Left renal cortex interstitium (tissue), 4 donors: ENCODE results near the gene GLT8D1. TPM values are rescaled to one million over a fixed set of nuclear protein-coding genes. Genes with fewer than 3 reads are reported as not detected.
"Not testable (repeated sequence)": the region's sequence is repeated elsewhere in the genome, so short reads cannot be mapped to it uniquely, and the experiment has no call there.

Experiments
- DNase-seq, 4 donors: peaks; one replicate each; pipeline ENCODE4 v3.0.0-alpha.2; 2013; ENCODE audit warnings: low read depth in 4 of 4, low spot score in 2 of 4, missing footprints in 1 of 4
- polyA plus RNA-seq, 4 donors: library from polyadenylated mRNA; unstranded; fragments of 120-200 nt; gene quantifications; one replicate each; pipeline ENCODE4 v1.2.1, GENCODE V29; 2013; ENCODE audit not compliant: insufficient read length in 4 of 4

GLT8D1 gene, protein sequence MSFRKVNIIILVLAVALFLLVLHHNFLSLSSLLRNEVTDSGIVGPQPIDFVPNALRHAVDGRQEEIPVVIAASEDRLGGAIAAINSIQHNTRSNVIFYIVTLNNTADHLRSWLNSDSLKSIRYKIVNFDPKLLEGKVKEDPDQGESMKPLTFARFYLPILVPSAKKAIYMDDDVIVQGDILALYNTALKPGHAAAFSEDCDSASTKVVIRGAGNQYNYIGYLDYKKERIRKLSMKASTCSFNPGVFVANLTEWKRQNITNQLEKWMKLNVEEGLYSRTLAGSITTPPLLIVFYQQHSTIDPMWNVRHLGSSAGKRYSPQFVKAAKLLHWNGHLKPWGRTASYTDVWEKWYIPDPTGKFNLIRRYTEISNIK
- 100 to 1,000 TPM; 113 to 142 (median 125) TPM for polyA plus RNA-seq

DNA sequence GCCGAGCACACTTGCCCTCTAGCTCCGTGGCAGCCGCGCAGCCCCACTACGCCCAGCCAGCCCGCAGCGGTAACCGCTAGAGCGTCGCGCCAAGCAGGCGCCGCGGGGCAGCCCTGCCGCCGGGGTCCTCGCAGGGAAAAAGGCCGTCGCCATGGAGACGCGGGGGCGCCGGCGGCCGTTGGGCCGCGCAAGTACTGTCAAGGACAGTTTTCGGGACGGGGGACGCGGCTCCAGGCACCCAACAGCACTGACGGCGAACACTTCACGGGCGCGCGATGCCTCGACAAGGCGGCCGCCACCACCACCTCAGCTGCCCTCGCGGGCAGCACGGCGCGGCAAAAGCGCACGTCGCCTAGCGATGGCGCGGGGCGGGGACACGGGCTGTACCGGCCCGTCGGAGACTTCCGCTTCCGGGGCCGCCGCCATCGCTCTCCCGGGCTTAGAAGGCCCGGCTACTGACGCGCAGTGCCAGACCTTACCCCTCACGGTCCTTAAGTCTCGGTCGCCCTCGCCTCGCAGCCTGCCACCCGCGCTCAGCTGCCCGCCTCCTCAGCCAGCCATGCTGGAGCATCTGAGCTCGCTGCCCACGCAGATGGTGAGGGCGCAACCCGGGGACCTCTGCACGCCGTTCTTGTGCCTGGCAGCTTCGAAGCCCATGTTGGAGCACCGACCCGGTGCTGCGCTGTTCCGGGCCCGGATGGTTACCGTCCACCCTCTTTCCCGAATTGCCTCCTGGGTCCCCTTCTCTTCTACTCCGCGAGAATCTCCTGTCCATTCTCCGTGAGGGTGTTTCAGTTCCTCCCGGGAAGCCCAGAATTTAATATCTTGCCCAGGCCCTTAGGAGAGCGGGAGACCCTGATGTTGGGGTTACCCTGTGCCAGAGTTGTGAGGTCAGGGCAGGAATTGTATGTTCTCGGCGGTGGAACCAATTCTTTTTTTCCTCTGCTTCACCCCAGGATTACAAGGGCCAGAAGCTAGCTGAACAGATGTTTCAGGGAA, at the start of gene GLT8D1, which contains the start of gene SPCS1:
Gene GLT8D1 (minus strand): TSS at position 104 of the 999 bp plus-strand sequence. CDS start 5,331 bp downstream, outside the sequence.
Gene SPCS1 (plus strand): TSS at position 419 of the 999 bp plus-strand sequence. CDS start 141 bp downstream, at position 560.
- peak in 3 of 4 donors; percentile 79 to 93 (median 88) for DNase-seq

DNA sequence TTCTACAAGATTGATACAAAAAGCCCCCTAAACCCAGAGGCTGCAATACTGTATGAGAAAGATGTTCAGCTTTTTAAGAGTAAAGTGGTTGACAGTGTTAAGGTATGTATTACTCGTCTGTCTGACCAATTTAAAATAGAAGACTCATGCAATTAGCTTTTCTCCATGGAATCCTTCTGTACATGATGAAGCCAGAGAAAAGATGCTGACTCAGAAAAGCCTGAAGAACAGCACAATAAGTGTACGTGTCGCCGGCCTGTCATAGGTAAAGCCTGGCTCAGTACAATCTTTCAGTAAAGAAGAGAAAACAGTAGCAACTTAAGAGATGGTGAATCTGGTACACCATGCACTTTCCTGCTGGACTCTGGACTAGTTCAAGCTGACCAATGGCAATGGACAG, 48.8 kb upstream of the GLT8D1 start:
- no peak for DNase-seq

DNA sequence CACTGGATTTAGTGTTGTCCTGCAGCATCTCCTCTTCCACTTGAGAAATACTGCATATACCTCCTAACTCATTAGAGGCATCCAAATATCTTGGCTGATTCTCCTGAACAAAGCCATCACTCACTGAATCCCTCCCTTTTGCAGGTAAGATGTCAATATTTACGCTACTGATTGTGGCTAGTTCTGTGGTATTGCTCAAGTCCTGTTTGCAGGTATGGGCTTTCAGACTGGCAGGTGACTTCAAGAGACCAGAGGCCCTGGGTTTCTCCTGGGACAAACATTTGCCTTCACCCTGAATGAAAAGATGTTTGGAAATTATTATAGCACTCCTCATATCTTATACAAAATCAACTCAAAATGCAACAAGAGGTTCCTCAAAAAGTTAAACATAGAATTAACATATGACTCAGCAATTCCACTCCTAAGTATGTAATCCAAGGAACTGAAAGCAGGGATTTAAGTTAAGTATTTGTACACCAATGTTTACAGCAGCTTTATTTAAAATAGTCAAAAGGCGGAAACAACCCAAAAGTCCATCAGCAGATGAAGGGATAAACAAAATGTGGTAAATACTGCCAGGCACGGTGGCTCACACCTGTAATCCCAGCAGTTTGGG, 46.6 kb upstream of the GLT8D1 start:
- DNase-seq, result no peak

DNA sequence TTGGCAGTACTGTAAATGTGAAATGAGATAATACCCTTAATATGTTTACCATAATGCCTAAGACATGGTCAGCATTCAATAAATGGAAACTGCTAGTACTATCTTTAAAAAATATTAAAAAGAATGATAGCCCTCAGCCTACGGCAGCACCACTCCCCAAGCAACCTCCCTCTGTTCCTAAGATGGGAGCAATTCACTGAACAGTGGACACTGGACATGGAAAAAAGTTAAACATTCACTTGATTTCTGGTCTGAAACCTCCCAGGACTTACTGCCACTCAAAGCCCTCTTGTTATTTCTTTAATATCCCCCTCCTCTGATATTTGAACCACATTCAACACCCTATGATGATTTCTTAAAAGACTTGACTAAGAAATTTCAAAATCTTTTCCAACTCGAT, 38.1 kb upstream of the GLT8D1 start:
- DNase-seq, result no peak

DNA sequence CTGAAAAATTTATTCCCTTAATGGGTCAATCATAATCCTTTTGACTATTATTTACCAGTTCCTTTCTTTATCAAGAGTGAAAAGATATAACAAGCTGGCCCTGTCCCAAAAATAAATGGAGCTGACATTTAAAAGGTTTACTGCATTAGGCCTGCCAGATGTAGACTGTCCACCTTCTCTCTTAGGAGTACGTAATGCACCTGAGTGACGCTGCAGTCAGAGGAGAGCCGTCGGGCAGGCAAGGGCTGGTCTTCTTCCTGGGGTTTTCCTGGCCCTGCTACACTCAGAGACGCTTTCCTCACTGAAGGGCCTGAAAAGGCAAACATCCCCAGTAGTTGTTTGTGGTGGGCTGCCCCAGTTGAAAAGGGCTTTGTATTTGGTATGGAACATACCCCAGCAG, 37.6 kb upstream of the GLT8D1 start:
- DNase-seq, result no peak

DNA sequence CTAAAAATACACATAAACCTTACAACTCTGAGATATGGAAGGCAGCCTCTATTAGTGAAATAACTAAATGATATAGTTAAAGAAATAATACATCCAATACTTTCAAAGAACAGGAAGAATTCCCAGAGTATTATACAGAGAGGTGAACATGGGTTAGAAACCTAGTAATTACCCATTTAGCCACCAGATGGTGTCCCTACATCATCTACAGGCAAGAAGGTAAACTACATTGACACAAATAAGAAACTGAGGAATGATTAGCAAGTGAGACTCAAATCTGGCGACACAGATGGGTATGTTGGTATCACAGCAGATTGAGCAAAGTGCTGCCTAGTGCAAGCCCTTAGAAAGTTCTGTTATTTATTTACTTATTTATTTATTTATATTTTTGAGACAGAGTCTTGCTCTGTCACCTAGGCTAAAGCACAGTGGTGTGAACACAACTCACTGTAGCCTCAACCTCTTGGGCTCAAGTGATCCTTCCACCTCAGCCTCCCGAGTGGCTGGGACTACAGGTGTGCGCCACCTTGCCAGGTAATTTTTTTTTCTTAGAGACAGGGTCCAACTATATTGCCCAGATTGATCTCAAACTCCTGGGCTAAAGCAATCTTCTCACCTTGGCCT, 36.9 kb upstream of the GLT8D1 start:
- peak in 1 of 4 donors; percentile 4 for DNase-seq

DNA sequence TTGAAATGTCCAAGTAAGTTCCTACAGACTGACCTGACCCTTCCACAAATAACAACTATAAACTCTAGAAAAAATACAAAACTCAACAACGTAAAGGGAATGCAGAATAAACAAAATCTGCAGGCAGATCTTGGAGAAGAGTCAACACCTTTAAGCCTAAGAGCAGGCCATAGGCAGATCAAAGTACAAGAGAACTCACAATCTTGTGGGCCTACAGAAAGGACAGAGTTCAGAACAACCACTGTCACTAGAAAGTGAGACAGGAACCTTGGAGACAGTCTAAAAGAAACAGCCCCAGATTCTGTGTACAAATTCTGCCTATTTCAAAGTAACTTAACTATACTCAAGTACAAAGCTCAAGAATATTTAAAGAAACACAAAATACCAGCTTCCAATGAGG, 34.1 kb upstream of the GLT8D1 start:
- DNase-seq, result no peak

DNA sequence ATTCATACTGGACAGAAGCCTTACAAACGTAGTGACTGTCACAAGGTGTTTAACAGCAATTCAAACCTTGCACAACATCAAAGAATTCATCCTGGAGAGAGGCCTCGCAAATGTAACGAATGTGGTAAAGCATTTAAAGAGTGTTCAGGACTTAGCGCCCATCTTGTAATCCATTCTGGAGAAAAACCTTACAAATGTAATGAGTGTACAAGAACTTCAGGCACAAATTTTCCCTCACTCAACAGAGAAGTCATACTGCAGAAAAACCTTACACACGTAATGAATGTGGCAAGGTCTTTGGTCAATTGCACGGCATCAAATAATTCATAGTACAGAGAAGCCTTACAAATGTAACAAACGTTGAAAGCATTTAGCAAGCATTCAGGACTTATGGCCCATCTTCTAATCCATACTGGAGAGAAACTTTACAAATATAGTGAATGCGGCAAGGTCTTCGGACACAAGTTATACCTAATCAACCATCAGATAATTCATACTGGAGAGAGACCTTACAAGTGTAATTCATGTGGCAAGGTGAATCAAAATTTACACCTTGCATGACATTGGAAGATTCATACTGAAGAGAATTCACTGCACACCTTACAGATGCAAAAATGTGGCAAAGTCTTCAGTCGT, 27.8 kb upstream of the GLT8D1 start:
- no peak for DNase-seq

DNA sequence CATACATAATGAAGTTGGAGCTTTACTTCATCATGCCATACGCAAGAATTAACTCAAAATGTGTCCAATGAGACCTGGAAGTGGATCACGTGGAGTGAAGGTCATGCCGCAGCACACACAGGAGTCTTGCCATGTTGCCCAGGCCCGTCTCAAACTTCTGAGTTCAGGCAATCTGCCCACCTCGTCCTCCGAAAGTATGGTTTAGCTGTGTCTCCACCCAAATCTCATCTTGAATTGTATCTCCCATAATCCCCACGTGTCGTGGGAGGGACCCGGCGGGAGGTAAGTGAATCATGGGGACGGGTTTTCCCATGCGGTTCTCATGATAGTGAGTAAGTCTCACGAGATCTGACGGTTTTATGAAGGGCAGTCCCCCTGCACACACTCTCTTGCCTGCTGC, 26.0 kb upstream of the GLT8D1 start:
- no peak for DNase-seq

DNA sequence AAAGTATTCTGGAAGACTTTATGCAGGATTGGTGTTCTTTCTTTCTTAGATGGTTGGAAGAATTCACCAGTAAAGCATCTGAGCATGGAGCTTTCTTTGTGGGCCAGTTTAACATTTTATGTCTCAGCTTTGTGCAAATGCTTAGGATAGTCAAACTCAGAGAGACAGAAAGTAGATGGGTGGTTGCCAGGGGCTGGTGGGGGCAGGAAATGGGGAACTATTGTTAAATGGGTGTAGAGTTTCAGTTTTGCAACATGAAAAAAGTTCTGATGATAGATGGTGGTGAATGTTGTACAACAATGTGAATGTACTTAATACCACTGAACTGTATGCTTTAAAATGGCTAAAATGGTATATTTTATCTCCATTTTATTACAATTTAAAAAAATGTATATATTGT, 25.1 kb upstream of the GLT8D1 start:
- DNase-seq, result no peak

DNA sequence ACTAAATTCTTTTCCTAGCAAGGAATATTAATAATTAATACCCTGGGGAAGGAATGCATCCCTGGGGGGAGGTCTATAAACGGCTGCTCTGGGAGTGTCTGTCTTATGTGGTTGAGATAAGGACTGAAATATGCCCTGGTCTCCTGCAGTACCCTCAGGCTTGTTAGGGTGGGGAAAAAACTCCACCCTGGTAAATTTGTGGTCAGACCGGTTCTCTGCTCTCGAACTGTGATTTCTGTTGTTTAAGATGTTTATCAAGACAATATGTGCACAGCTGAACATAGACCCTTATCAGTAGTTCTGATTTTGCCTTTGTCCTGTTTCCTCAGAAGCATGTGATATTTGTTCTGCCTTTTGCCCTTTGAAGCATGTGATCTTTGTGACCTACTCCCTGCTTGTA, 23.2 kb upstream of the GLT8D1 start:
- not testable (repeated sequence) for DNase-seq

DNA sequence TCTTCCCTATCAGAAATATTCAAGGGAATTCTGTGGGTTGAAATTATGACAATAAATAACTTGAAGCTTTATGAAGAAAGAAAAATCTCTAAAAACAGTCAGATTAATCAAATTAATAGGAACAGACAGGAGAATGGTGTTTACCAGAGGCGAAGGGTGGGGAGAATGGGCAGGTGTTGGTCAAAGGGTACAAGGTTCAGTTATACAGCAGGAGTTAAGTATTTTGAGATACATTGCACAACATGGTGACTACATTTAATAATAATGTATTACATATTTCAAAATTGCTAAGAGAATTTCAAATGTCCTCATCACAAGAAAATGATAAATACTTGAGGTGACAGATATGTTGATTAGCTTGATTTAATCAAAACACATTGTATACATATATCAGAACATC, 18.9 kb upstream of the GLT8D1 start:
- DNase-seq, result no peak

DNA sequence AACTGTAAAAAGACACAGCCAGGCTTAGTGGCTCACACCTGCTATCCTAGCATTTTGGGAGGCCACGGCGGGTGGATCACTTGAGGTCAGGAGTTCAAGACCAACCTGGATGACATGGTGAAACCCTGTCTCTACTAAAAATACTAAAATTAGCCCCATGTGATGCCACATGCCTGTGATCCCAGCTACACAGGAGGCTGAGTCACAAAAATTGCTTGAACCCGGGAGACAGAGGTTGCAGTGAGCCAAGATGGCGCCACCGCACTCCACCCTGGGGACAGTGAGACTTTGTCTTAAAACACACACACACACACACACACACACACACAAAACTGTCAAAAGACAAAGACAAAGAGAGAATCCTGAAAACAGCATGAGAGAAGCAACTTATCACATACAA, 18.3 kb upstream of the GLT8D1 start:
- no peak for DNase-seq

DNA sequence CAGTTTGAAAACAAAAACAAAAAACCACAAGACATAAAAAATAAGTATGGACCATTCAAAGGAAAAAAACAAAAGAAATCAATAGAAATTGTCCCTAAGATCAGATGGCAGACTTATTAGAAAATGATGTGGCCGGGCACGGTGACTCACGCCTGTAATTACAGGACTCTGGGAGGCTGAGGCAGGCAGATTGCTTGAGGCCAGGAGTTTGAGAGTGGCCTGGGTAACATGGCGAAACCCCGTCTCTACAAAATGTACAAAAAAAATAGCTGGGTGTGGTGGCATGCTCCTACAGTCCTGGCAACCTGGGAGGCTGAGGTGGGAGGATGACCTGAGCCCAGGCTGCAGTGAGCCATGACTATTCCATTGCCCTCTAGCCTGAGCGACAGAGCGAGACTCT, 16.9 kb upstream of the GLT8D1 start:
- DNase-seq, result no peak

DNA sequence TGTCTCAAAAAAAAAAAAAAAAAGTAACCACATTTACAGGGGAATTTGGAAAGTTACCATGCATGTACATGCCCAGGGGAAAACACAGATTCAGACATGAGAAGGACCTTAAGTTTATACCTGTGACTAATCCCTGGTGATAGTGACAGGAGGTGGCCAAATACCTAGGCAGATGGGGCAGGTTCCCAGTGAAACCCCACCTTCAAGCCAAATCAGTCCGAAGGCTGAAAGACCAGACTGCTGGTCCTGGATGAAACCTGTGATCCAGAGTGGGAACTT, 16.1 kb upstream of the GLT8D1 start:
- DNase-seq, result no peak

DNA sequence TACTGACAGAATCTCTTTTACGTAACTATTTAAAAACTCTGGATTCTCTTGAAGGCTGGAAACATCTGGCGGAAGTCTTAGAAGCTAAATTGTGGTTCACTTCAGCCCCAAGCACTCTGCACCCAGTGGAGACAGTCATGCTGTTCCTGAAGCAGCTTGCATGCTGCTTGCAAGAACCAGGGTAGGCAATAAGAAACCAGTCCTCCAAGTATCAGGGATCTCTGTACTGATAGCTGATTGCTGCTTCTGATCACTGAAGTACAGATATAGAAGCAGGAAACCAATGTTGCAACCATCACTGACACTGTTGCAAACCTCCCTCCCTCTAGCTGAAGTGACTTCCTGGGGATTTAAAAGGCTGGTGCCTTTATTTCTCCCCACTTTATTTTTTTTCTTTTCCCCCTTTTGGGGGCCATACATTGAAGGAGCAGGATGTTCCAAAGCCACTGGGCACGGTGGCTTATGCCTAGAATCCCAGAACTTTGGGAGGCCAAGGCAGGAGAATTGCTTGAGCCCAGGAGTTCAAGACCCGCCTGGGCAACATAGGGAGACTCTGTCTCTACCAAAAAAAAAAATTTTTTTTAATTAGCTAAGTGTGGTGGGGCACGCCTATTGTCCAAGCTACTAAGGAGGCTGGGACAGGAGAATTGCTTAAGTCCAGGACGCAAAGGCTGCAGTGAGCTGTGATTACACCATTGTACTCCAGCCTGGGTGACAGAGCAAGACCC, 15.6 kb upstream of the GLT8D1 start:
- no peak for DNase-seq

DNA sequence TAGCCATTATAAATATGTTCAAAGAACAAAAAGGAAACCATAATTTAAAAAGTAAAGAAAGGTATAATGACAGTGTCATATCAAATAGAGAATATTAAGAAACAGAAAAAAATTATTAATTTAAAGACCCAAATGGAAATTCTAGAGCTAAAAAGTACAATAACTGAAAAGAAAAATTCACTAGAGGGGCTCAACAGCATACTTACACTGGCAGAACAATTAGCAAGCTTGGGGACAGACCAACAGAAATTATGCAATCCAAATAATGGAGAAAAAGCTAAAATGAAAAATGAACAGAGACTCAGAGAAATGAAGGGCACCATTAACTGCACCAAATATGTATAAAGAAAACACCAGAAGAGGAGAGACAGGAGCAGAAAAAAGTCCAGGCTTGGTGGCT, 14.0 kb upstream of the GLT8D1 start:
- DNase-seq, result no peak

DNA sequence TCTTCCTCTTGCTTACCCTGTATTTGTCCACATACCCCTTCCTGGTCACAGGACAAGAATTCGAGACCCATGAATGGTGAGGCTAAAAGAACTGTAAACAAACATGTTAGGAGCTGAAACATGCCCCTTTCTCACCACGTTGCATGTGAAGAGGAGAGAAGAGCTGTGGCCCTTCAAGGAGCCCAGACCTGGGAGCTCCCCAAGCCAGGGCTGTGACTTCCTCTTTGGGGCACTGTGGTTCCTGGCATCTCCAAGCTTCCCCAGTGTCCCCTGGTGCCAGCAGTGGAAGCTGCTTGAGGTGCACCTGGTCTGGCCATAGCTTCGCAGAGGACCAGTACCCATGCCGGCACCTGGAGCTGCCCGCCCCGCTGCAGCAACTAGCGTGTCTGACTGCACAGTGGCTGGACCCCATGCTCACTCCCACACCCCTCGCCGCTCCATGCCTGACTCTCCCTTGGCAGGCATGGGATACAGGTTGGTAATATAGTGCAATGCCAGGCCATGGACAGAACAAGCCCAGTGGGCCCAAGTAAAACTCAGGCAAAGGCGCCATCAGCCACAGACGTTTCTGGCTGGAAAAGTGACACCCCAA, 10.2 kb upstream of the GLT8D1 start:
- no peak for DNase-seq
